Sigmoid colon (tissue), 6 donors: Measurements from ENCODE around the gene LASP1NB.

ENCODE experiments used
- DNase-seq: peaks from one replicate; pipeline ENCODE4 v3.0.0-alpha.2; 2019
- H3K27ac ChIP-seq, 4 donors: fragments of 200-600 bp; sonication (generic); one replicate each; pipeline ENCODE4 v1.5.1; 2016 to 2019; ENCODE audit warnings: mild to moderate bottlenecking in 1 of 4
- H3K27me3 ChIP-seq, 3 donors: fragments of 200-600 bp; sonication (generic); one replicate each; pipeline ENCODE4 v1.5.1; 2019; ENCODE audit warnings: mild to moderate bottlenecking in 1 of 3
- H3K36me3 ChIP-seq, 4 donors: fragments of 200-600 bp; sonication (generic); one replicate each; pipeline ENCODE4 v1.5.1; 2016 to 2019
- H3K4me1 ChIP-seq, 4 donors: fragments of 200-600 bp; sonication (generic); one replicate each; pipeline ENCODE4 v1.5.1; 2017 to 2019
- H3K4me3 ChIP-seq, 4 donors: fragments of 200-600 bp; sonication (generic); one replicate each; pipeline ENCODE4 v1.5.1; 2017 to 2019; ENCODE audit warnings: mild to moderate bottlenecking in 2 of 4, moderate library complexity in 1 of 4
- H3K9me3 ChIP-seq, 4 donors: fragments of 200-600 bp in 3 of 4; sonication (generic) in 3 of 4; one replicate each; pipeline versions ENCODE4 v1.5.1 to v1.6.1; 2013 to 2019
- CTCF ChIP-seq, 4 experiments: fragments of 450-650 bp in 3 of 4; fragments of 200-600 bp in 1 of 4; IDR thresholded peaks; one replicate each; pipeline ENCODE4 v1.5.1; 2016 to 2019; ENCODE audit warnings: antibody characterized with exemption in 4 of 4, mild to moderate bottlenecking in 3 of 4, moderate library complexity in 2 of 4
- EP300 ChIP-seq, 4 donors: sonication (generic); formaldehyde crosslinking; IDR thresholded peaks; one replicate each; pipeline ENCODE4 v1.6.1; 2017; ENCODE audit warnings: antibody characterized with exemption in 4 of 4
- POLR2A ChIP-seq, 2 donors: fragments of 450-650 bp; IDR thresholded peaks; one replicate each; pipeline ENCODE4 v1.6.1; 2016; ENCODE audit warnings: antibody characterized with exemption in 2 of 2, mild to moderate bottlenecking in 2 of 2, moderate library complexity in 2 of 2
- POLR2AphosphoS5 ChIP-seq, 4 donors: sonication (generic); formaldehyde crosslinking; IDR thresholded peaks; one replicate each; pipeline ENCODE4 v1.6.1; 2017; ENCODE audit warnings: antibody characterized with exemption in 4 of 4
- WGBS, 2 donors: extraction: QIAGEN DNeasy Blood & Tissue Kit; methylation state at CpG; one replicate each; pipeline ENCODE4 v1.1.7; 2013; 5-methylcytosine and 5-hydroxymethylcytosine counted together
- intact Hi-C: fragments of 100-400 bp; cut with DNase I; formaldehyde crosslinking; loops from one replicate; pipeline ENCODE4 v1.15.1; 2023
- donor health status: healthy with polysubstance abuse.
- donor health status: healthy.

The LASP1NB gene

DNA sequence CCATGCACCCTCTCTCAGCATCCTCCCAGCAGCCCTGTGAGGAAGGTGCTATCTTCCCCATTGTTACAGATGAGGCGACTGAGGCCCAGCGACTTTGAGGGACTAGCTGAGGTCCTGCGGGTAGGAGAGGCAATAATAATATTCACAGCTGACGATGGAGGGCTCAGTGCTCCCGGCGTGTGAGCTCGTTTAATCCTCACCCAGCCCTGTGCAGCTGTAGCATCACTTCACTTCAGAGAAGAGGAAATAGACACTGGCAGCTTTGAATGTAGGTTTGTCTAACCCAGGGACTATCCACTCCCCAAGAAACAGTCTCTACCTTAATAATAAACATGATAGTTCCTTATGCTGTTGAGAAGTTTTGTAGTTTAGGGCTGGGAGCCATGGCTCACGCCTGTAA, 34.0 kb upstream of the LASP1NB start:
- Histone ChIP-seq H3K27me3 (no peaks in the 10 kb centered on the region), H3K36me3 (peaks cover 9 to 58% (median 34%) of the 10 kb centered on the region in 4 donors), H3K27ac (no peak overlapping the region), H3K9me3 (no peaks in the 10 kb centered on the region), H3K4me1 (peaks cover 0 to 49% (median 38%) of the 10 kb centered on the region in 4 donors), H3K4me3 (no peak overlapping the region)
- WGBS, 2 donors: 57 to 81% methylated on average over 8 of the region's 8 CpGs
- TF ChIP-seq CTCF (IDR thresholded peaks at IDR 0.05) (no peak), EP300 (IDR thresholded peaks at IDR 0.05) (no peak), POLR2A (IDR thresholded peaks at IDR 0.05) (no peak), POLR2AphosphoS5 (IDR thresholded peaks at IDR 0.05) (no peak)
- intact Hi-C loops: no loop called here
- no peak for DNase-seq

DNA sequence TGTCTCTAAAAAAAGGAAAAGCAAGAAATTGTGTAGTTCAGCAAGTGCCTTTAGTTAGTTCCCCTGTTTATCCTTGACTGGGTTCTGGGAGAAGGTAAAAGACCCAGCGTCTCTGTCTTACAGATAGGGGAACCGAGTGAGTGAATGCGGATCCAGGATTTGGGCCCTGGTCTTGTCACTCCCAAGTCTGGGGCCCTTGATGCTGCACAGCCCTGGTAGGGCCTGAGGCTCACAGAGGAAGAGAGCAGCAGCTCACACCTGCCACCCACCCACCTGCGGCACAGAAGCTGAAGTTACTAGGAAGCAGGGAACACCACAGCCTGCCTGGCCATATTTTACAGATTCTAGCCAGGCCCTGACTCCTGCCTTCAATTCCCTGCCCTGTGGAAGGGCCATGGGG, 33.3 kb upstream of the LASP1NB start:
- H3K4me3 ChIP-seq: no peak overlapping the region
- intact Hi-C loops: no loop called here
- no peak for DNase-seq
- no peaks in the 10 kb centered on the region for H3K9me3 ChIP-seq
- H3K27me3 ChIP-seq: no peaks in the 10 kb centered on the region
- H3K4me1 ChIP-seq: peaks cover 0 to 49% (median 38%) of the 10 kb centered on the region in 4 donors
- WGBS, 2 donors: 68 to 90% methylated on average over 4 of the region's 4 CpGs
- peaks cover 9 to 55% (median 33%) of the 10 kb centered on the region in 4 donors for H3K36me3 ChIP-seq
- H3K27ac ChIP-seq: no peak overlapping the region
- no peak for TF ChIP-seq POLR2AphosphoS5 (IDR thresholded peaks at IDR 0.05)
- TF ChIP-seq CTCF (IDR thresholded peaks at IDR 0.05): no peak
- no peak for TF ChIP-seq EP300 (IDR thresholded peaks at IDR 0.05)
- no peak for TF ChIP-seq POLR2A (IDR thresholded peaks at IDR 0.05)

DNA sequence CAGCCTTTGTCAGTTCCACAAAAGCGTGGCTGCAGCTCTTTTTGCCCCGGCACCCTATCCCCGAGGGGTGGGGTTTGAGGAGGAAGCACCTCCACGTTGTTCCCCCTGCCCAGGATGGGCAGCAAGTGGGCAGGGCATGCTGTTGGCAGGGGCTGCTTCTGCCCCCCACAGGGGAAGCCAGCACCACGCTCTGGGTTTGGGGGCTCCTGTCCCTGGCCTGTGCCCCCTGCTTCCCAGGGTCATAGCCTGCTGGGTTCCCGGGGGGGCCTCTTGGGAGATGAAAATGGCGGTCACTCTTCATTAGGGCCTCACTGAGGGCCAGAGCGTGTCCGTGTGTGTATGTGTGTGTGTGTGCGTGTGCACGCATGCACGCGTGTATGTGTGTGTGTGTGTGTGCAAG, 32.8 kb upstream of the LASP1NB start:
- intact Hi-C loops: no loop called here
- H3K4me3 ChIP-seq: no peak overlapping the region
- no peak for TF ChIP-seq CTCF (IDR thresholded peaks at IDR 0.05)
- TF ChIP-seq POLR2AphosphoS5 (IDR thresholded peaks at IDR 0.05): no peak
- TF ChIP-seq POLR2A (IDR thresholded peaks at IDR 0.05): no peak
- no peak for TF ChIP-seq EP300 (IDR thresholded peaks at IDR 0.05)
- no peak for DNase-seq
- peaks cover 0 to 49% (median 42%) of the 10 kb centered on the region in 4 donors for H3K4me1 ChIP-seq
- no peaks in the 10 kb centered on the region for H3K9me3 ChIP-seq
- no peaks in the 10 kb centered on the region for H3K27me3 ChIP-seq
- H3K36me3 ChIP-seq: peaks cover 9 to 50% (median 31%) of the 10 kb centered on the region in 4 donors
- no peak overlapping the region for H3K27ac ChIP-seq
- WGBS, 2 donors: 85 to 88% methylated on average over 13 of the region's 13 CpGs

- 77 to 79% methylated on average over 5 of the region's 5 CpGs for WGBS, 2 donors
- no peak overlapping the region for H3K4me3 ChIP-seq
- peaks cover 9 to 47% (median 30%) of the 10 kb centered on the region in 4 donors for H3K36me3 ChIP-seq
- no peaks in the 10 kb centered on the region for H3K9me3 ChIP-seq
- DNase-seq: no peak
- no peaks in the 10 kb centered on the region for H3K27me3 ChIP-seq
- TF ChIP-seq POLR2A (IDR thresholded peaks at IDR 0.05) (no peak), CTCF (IDR thresholded peaks at IDR 0.05) (no peak), EP300 (IDR thresholded peaks at IDR 0.05) (no peak), POLR2AphosphoS5 (IDR thresholded peaks at IDR 0.05) (no peak)
- H3K4me1 ChIP-seq: peaks cover 0 to 49% (median 46%) of the 10 kb centered on the region in 4 donors
- peak overlapping the region; percentile 35 to 67 (median 58) for H3K27ac ChIP-seq
- intact Hi-C loops: no loop called here
Measured at GRCh38 chr17:38893113-38893512, 32.3 kb upstream of the LASP1NB start.

GRCh38 chr17:38893607-38894006, 31.8 kb upstream of the LASP1NB start:
- 33 to 69% methylated on average over 6 of the region's 6 CpGs for WGBS, 2 donors
- Histone ChIP-seq H3K36me3 (peaks cover 9 to 49% (median 32%) of the 10 kb centered on the region in 4 donors), H3K27ac (peak overlapping the region; percentile 35 to 67 (median 58)), H3K4me1 (peaks cover 0 to 53% (median 51%) of the 10 kb centered on the region in 4 donors), H3K4me3 (no peak overlapping the region), H3K9me3 (no peaks in the 10 kb centered on the region), H3K27me3 (no peaks in the 10 kb centered on the region)
- intact Hi-C loops: no loop called here
- no peak for DNase-seq
- TF ChIP-seq POLR2AphosphoS5 (IDR thresholded peaks at IDR 0.05): no peak
- no peak for TF ChIP-seq EP300 (IDR thresholded peaks at IDR 0.05)
- no peak for TF ChIP-seq POLR2A (IDR thresholded peaks at IDR 0.05)
- TF ChIP-seq CTCF (IDR thresholded peaks at IDR 0.05): no peak
